GM18858 (cell line): ENCODE data around the gene SLCO2A1.
"Not testable (repeated sequence)": the region's sequence is repeated elsewhere in the genome, so short reads cannot be mapped to it uniquely, and the experiment has no call there.

Experiments used
- ATAC-seq: cut with Tn5 transposase; IDR thresholded peaks from one replicate; pipeline ENCODE4 v1.9.1; 2021; ENCODE audit not compliant: unreplicated experiment

The SLCO2A1 gene

GRCh38 chr3:134029734-134030378 is at the start of gene SLCO2A1:
SLCO2A1 (minus strand) TSS chr3:134029925; CDS start chr3:134029802, 123 bp downstream.
- ATAC-seq, result no peak

DNA sequence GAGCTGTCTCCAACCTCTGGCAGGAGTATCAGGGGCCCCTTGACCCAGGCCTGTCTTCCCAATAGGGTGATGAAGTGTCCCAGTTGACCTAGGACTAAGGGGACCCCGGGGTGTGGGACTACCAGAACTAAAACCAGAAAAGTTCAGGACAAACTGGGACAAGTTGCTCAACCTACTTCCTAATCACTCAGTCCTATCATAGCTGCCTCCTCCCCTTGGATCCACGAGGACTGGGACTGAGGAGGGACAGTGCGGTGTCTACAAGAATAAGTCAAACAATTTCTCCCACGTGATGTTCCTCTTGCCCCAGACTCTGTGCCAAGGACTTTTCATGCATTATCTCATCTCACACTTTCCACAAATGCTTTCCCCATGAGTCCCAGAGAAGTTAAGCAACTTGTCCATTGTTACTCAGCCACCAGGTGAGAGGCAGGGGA is 49.4 kb upstream of the SLCO2A1 start:
- ATAC-seq, result no peak

DNA sequence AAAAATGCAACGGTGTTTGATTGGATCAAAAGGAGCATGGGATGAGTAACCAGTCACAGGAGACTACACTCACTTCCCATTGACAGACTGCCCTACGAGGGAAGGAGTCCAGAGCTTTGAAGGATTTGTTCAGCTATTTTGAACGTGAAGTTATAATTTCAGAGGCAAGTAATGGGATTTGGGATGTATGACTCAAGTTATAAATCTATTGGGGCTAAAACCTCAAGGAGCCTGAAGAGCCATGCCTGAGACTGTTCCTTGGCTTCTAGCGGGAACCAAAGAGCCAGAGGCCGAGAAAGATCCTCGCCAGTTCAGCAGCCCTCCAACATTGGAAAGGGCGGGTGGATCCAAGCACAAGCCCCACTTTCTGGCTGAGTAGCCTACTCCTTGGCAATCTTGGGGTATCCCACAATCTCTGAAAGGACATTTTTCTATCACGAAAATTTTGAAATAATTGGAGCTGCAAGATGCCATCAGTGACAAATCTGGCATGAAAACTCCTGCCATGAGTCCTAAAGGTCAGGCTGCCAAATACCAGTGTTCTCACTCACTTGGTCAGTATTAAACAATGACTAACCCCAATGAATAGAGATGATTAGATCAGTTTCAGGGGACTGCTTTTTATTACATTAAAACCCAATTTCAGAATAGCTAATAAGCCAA is 48.6 kb upstream of the SLCO2A1 start:
- no peak for ATAC-seq

- ATAC-seq, result no peak
Observed at GRCh38 chr3:134077649-134078161, 48.0 kb upstream of the SLCO2A1 start.

DNA sequence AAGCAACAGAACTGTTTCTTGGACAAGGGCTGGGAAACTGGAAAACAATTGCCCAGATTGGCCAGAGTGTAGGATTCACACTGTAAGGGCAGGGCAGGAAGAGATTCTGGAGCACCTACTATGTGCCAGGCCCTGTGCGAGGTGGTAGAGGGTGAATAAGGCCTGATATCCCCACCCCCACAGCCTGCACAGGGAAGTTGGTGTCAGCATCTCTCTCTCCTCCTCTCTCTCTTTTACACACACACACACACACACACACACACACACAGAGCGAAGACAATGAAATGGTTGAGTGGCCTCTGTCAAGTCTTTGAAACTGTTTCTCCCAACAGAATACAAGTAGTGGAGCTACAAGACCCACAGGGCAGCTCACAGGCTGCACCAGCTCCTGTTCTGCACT is 47.1 kb upstream of the SLCO2A1 start:
- ATAC-seq, result no peak

GRCh38 chr3:134075846-134076245 is 46.1 kb upstream of the SLCO2A1 start:
- no peak for ATAC-seq

- no peak for ATAC-seq
Observed at GRCh38 chr3:134075568-134075825, 45.8 kb upstream of the SLCO2A1 start.

GRCh38 chr3:134074790-134075567 is 45.3 kb upstream of the SLCO2A1 start:
- no peak for ATAC-seq

DNA sequence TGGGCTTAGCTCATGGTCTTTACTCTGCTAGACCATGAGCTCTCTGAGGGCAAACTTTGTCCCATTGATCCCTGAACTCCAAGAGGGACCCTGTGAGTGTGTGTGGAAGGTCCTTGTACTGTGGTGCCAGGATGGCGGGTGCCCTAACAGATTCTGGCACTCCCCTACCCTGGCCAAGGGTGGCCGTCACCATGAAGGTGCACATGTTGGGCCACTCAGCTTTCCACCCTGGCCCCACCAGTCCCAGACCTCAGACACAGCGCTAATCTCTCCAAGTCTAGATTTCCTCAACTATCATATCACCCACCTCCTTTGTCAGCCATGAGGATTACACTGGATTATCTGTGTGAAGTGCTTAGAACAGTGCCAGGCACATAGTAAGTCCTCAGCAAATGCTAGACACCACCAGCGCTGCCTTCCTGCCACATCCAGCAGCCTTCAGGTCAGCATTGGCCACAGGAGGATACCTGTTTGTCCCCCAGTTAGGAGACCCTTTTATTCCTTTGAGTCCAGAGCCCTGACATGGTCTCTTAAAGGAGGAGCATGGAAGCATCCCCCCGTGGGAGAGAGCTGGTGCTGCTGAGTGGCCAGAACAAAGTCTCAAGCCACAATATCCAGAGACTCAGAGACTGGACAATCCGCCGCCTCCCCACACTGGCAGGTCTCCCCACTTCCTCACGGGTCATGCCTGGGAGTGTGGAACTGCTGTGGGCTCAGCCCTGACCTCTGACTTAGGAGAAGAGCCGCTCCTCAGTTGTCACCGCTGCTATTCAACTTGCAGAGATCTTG is 44.5 kb upstream of the SLCO2A1 start:
- no peak for ATAC-seq

- ATAC-seq, result no peak
Observed at GRCh38 chr3:134073583-134073945, 43.8 kb upstream of the SLCO2A1 start.

- no peak for ATAC-seq
Observed at GRCh38 chr3:134072881-134073582, 43.3 kb upstream of the SLCO2A1 start.

- not testable (repeated sequence) for ATAC-seq
Observed at GRCh38 chr3:134070281-134070680, 40.6 kb upstream of the SLCO2A1 start.

DNA sequence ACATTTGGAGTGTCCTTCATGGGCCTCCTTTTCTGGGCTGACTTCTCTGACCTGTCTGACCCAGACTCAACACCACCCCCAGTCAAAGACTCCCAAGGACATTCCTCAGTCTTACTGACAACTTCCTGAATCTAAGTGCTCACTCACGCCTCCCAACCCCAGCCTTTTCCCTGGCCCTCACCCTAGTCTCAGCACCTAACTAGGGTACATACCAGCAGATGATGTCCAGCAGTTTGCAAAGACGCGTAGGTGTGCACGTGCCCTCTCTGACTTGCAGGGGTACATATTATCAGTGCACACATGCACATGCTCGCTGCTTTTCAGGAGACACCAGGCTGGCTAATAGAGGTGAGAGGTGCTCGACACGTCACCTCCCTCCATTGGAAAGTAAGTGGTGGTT is 38.7 kb upstream of the SLCO2A1 start:
- no peak for ATAC-seq

DNA sequence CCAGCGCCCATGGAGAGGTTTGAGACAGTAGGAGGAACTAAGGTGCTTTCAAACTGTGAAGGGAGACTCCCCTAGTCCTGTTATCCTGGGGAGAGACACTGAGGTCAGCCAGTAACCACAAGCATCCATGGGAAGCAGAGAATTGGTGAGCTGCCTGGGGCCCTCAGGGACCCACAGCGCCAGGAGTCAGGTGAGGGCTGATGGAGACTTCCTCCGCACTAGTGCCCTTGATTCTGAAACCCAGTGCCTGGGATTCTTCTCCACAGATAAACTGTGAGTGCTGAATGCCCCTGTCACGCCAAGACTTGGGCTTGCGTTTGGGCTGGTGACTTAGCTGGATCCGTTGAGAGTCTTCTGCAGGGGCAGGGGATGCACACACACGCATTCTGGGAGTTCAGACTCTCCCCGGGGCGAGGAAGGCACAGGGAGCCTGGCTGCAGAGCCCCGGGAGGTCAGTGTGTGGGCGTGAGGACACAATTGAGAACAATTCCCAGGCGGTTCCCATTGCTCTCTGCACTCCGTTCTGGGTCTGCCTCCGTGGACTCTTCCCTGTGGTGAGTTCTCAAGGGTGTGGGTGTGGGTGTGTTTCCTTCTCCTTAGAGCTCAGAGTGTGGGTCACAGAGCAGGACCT is 37.9 kb upstream of the SLCO2A1 start:
- no peak for ATAC-seq

- no peak for ATAC-seq
Observed at GRCh38 chr3:134066651-134067530, 37.2 kb upstream of the SLCO2A1 start.

GRCh38 chr3:134066158-134066541 is 36.4 kb upstream of the SLCO2A1 start:
- no peak for ATAC-seq

- ATAC-seq, result no peak
Observed at GRCh38 chr3:134065252-134066157, 35.8 kb upstream of the SLCO2A1 start.

DNA sequence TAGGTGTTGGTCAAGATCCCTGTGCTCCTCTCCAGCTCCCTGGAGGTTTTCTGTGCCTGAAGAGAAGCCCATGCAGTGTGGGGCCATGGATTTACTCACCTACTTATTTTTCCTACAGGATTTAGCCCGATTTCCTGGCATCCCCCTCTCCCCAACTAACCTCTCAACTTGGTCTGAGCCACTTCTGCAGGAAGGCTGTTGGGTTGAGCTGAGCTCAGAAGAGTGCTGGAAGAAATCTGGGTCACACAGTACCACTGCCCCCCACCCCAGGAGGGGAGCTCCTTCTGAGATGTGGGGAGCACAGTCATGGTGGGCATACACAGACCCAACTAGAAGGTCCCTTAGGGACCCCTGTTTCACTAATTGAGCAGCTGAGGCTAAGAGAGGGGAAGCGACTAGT is 34.4 kb upstream of the SLCO2A1 start:
- ATAC-seq, result no peak
